B cell (primary cell): ENCODE results near the gene ITGA2B. TPM values are rescaled to one million over a fixed set of nuclear protein-coding genes. Genes with fewer than 3 reads are reported as not detected.

Source experiments
- ATAC-seq: fragments of 200-7000 bp; cut with Tn5 transposase; one replicate; pipeline ENCODE4 v1.10.0; 2021; ENCODE audit warnings: low read depth, mild to moderate bottlenecking, moderate number of reproducible peaks, moderate library complexity
- CTCF ChIA-PET: fragments of 350-600 bp; sonication (Branson Sonifier 250); formaldehyde crosslinking; loops from one replicate; lab custom pipeline; 2021; ENCODE audit warnings: antibody characterized with exemption, inconsistent platforms; lab: Charles Lee
- POLR2A ChIA-PET: fragments of 350-600 bp; sonication (Branson Sonifier 250); formaldehyde crosslinking; loops from one replicate; lab custom pipeline; 2021; ENCODE audit warnings: antibody characterized with exemption; lab: Charles Lee
- DNase-seq: peaks from one replicate; pipeline ENCODE4 v3.0.0; 2013
- H2AFZ ChIP-seq: 2 replicates; pipeline ENCODE4 v1.6.1; 2012; ENCODE audit warnings: mild to moderate bottlenecking, low read depth, low read length; ENCODE audit not compliant: insufficient read depth, poor library complexity, severe bottlenecking
- H3K27ac ChIP-seq, 2 donors: 1 replicate in 1 of 2; 2 replicates in 1 of 2; pipeline ENCODE4 v1.5.1; 2012 to 2013; ENCODE audit warnings: low read length in 2 of 2, mild to moderate bottlenecking in 2 of 2, moderate library complexity in 1 of 2
- H3K27me3 ChIP-seq, 4 experiments: fragments of 200-600 bp in 1 of 4; sonication (generic) in 1 of 4; replicated peaks in 1 of 4; 1 replicate in 2 of 4; 2 replicates in 2 of 4; pipeline versions ENCODE4 v1.6.1 to v1.7.0; 2013 to 2016; ENCODE audit warnings: low read length in 3 of 4, mild to moderate bottlenecking in 2 of 4, mixed read lengths in 1 of 4, moderate library complexity in 1 of 4; ENCODE audit not compliant: insufficient read depth in 4 of 4, control insufficient read depth in 3 of 4; ENCODE audit errors: control extremely low read depth in 1 of 4
- H3K36me3 ChIP-seq, 2 experiments: replicated peaks in 1 of 2; 1 replicate in 1 of 2; 2 replicates in 1 of 2; pipeline versions ENCODE4 v1.6.1 to v1.7.1; 2013; ENCODE audit warnings: low read length in 1 of 2; ENCODE audit not compliant: insufficient read depth in 2 of 2, control insufficient read depth in 1 of 2; ENCODE audit errors: control extremely low read depth in 1 of 2, extremely low read depth in 1 of 2
- H3K4me1 ChIP-seq, 2 donors: fragments of 200-600 bp in 1 of 2; sonication (generic) in 1 of 2; 1 replicate in 1 of 2; 2 replicates in 1 of 2; pipeline versions ENCODE4 v1.5.1 to v1.6.1; 2013 to 2017; ENCODE audit warnings: low read length in 2 of 2; ENCODE audit not compliant: control insufficient read depth in 2 of 2, insufficient read depth in 2 of 2
- H3K4me2 ChIP-seq: replicated peaks from 2 replicates; pipeline ENCODE3; 2012; ENCODE audit warnings: mild to moderate bottlenecking, low read depth, low read length; ENCODE audit not compliant: poor library complexity, severe bottlenecking
- H3K4me3 ChIP-seq, 5 experiments: fragments of 200-600 bp in 1 of 5; sonication (generic) in 1 of 5; 1 replicate in 3 of 5; 2 replicates in 2 of 5; pipeline versions ENCODE4 v1.5.1 to v1.7.0; 2011 to 2016; ENCODE audit warnings: low read length in 4 of 5, mild to moderate bottlenecking in 4 of 5, low read depth in 2 of 5, control low read depth in 1 of 5, moderate library complexity in 1 of 5; ENCODE audit not compliant: insufficient read depth in 1 of 5; ENCODE audit errors: control extremely low read depth in 1 of 5, extremely low read depth in 1 of 5
- H3K79me2 ChIP-seq: fragments of 200-600 bp; sonication (generic); one replicate; pipeline ENCODE4 v1.6.0; 2016; ENCODE audit warnings: low read length; ENCODE audit not compliant: control insufficient read depth, insufficient read depth
- H3K9ac ChIP-seq: fragments of 200-600 bp; sonication (generic); 2 replicates; pipeline ENCODE4 v1.6.1; 2017; ENCODE audit warnings: mild to moderate bottlenecking, low read length, moderate library complexity
- H3K9me3 ChIP-seq, 3 donors: one replicate each; pipeline versions ENCODE4 v1.6.1 to v1.7.1; 2013; ENCODE audit warnings: low read length in 2 of 3; ENCODE audit not compliant: control insufficient read depth in 2 of 3, insufficient read depth in 1 of 3; ENCODE audit errors: control extremely low read depth in 1 of 3
- H4K20me1 ChIP-seq: 2 replicates; pipeline ENCODE4 v1.6.0; 2012; ENCODE audit warnings: mild to moderate bottlenecking, low read length; ENCODE audit not compliant: insufficient read depth, control insufficient read depth, poor library complexity, severe bottlenecking
- H3K27ac Mint-ChIP-seq: one replicate; pipeline ENCODE4 v1.8.0; 2021; ENCODE audit warnings: mixed read lengths
- H3K27me3 Mint-ChIP-seq: one replicate; pipeline ENCODE4 v1.8.0; 2021; ENCODE audit warnings: mixed read lengths
- H3K4me1 Mint-ChIP-seq: one replicate; pipeline ENCODE4 v1.8.0; 2021; ENCODE audit warnings: mixed read lengths
- H3K4me3 Mint-ChIP-seq: one replicate; pipeline ENCODE4 v1.8.0; 2021; ENCODE audit warnings: mixed read lengths
- H3K9me3 Mint-ChIP-seq: one replicate; pipeline ENCODE4 v1.8.0; 2022; ENCODE audit warnings: mixed read lengths; ENCODE audit not compliant: insufficient read depth
- EZH2 ChIP-seq: IDR thresholded peaks from 2 replicates; pipeline ENCODE4 v1.6.1; 2012; ENCODE audit warnings: borderline replicate concordance, low read depth, mild to moderate bottlenecking, moderate library complexity, low read length; ENCODE audit not compliant: insufficient read depth, poor library complexity, severe bottlenecking
- WGBS: methylation state at CpG from one replicate; pipeline ENCODE4 v1.1.5; 2013; ENCODE audit warnings: missing lambda C conversion rate; ENCODE audit not compliant: insufficient coverage; 5-methylcytosine and 5-hydroxymethylcytosine counted together
- intact Hi-C: fragments of 100-400 bp; cut with micrococcal nuclease; formaldehyde crosslinking; loops from one replicate; pipeline ENCODE4 v1.10.0; 2022
- polyA plus RNA-seq: library from polyadenylated mRNA; depleted of rRNA; stranded (reverse); fragments of >200 nt; gene quantifications from 2 replicates; pipeline ENCODE4 v1.2.3, GENCODE V29; 2012
- total RNA-seq, 2 donors: library from RNA; stranded (reverse); fragments of 120-200 nt in 1 of 2; gene quantifications; 1 replicate in 1 of 2; 2 replicates in 1 of 2; pipeline versions ENCODE4 v1.2.3 to v1.2.4, GENCODE V29; 2013 to 2022
- TF ChIP-seq, protein P1 (sequence below): fragments of 200-600 bp; IDR thresholded peaks from one replicate; pipeline ENCODE4 v1.8.0; 2022; ENCODE audit warnings: antibody characterized with exemption, mild to moderate bottlenecking

Gene ITGA2B
- total and polyA plus RNA-seq, 2 donors (not counting 1 experiment from before 2014, with no cell fraction given) = 0.15 to 0.20 TPM

- Histone ChIP-seq H3K9me3 (no peaks in the 10 kb centered on the region), H3K4me3 (peak within 1 kb of the TSS; percentile 35 to 85 (median 81)), H4K20me1 (peaks cover 12% of the 10 kb centered on the region), H3K4me2 (peak within 1 kb of the TSS; percentile 99), H3K36me3 (peaks cover 0 to 28% of the 10 kb centered on the region in 2 experiments), H3K9ac (peak within 1 kb of the TSS; percentile 90), H3K27me3 (no peaks in the 10 kb centered on the region), H2AFZ (peak within 1 kb of the TSS; percentile 70), H3K27ac (peak within 1 kb of the TSS; percentile 92 to 96), H3K79me2 (peaks cover 11% of the 10 kb centered on the region), H3K4me1 (peaks cover 9 to 30% of the 10 kb centered on the region in 2 donors)
- TF ChIP-seq, protein P1, sequence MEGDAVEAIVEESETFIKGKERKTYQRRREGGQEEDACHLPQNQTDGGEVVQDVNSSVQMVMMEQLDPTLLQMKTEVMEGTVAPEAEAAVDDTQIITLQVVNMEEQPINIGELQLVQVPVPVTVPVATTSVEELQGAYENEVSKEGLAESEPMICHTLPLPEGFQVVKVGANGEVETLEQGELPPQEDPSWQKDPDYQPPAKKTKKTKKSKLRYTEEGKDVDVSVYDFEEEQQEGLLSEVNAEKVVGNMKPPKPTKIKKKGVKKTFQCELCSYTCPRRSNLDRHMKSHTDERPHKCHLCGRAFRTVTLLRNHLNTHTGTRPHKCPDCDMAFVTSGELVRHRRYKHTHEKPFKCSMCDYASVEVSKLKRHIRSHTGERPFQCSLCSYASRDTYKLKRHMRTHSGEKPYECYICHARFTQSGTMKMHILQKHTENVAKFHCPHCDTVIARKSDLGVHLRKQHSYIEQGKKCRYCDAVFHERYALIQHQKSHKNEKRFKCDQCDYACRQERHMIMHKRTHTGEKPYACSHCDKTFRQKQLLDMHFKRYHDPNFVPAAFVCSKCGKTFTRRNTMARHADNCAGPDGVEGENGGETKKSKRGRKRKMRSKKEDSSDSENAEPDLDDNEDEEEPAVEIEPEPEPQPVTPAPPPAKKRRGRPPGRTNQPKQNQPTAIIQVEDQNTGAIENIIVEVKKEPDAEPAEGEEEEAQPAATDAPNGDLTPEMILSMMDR = no peak
- no peak for TF ChIP-seq EZH2
- WGBS = under 1% methylated on average over 85 of the region's 85 CpGs
- peaks cover 31% of the 10 kb centered on the region for H3K4me1 Mint-ChIP-seq
- ChIA-PET POLR2A (interaction anchor here (0.6 to 2.8 kb wide), 14 partner anchors 21 to 1746 kb away, joined by 3 to 17 read pairs (median 4); partner anchors contain the start of genes ATXN7L3, GRN, TMUB2 and UBTF), CTCF (interaction anchor here (0.9 to 3.2 kb wide), 14 partner anchors 21 to 123 kb away, joined by 3 to 17 read pairs (median 4); partner anchors contain the start of genes GRN and UBTF)
- DNase-seq (peak; percentile 97), ATAC-seq (peak; percentile 72)
- peak within 1 kb of the TSS; percentile 98 for H3K27ac Mint-ChIP-seq
- no peaks in the 10 kb centered on the region for H3K27me3 Mint-ChIP-seq
- intact Hi-C loops = loop anchor here (1.0 to 2.0 kb wide), 8 partner anchors 16 to 254 kb away; partner anchors contain the start of genes G6PC3, GRN, HROB and RUNDC3A
- peak within 1 kb of the TSS; percentile 92 for H3K4me3 Mint-ChIP-seq
- no peaks in the 10 kb centered on the region for H3K9me3 Mint-ChIP-seq
These were observed 64.7 kb downstream of the ITGA2B start, which contains the start of gene SLC25A39 for GRCh38 chr17:44324571-44325275. Gene SLC25A39 (minus strand): TSS chr17:44324823. CDS start chr17:44323562, 1,261 bp downstream.
